Measurements from ENCODE around the gene IQGAP2. TPM values are rescaled to one million over a fixed set of nuclear protein-coding genes. Genes with fewer than 3 reads are reported as not detected.
"Not testable (repeated sequence)": the region's sequence is repeated elsewhere in the genome, so short reads cannot be mapped to it uniquely, and the experiment has no call there.

IQGAP2 gene
- total RNA-seq, 1 experiment from 2014 or later, result not detected

DNA sequence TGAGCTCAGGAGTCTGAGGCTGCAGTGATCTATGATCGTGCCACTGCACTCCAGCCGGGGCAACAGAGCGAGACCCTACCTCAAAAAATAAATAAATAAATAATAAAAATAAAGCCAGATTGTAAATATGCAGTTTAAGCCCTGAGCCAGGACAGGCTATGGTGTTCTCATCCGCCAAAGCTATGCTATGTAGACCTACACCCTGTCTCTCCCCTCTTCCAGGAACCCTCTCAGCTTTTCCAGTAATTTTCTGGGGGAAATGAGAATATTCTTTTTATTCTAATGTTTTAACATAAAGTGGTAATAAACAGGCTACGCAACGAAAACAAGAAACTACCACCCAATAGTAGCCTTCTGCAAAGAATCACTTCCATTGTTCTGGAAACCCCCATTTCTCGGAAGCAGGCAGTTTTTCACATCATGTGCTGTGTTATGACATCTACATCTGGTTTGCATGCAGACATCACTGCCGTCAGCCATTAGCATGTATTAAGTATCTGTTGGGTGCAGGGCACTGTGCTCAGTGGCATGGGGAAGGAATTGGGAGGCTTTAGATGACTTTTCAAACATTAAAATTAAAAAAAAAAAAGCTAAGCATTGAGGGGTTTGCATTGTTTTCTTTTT lies 274.9 kb downstream of the IQGAP2 start:
- POLR2A ChIA-PET (ENCODE audit: unreplicated experiment), result no interaction called here
- Histone ChIP-seq H3K36me3 (ENCODE audit: low read depth) (no peaks in the 10 kb centered on the region), H4K20me1 (ENCODE audit: insufficient read depth) (no peaks in the 10 kb centered on the region), H2AFZ (no peak overlapping the region), H3K9me3 (ENCODE audit: insufficient read depth, low read depth) (no peaks in the 10 kb centered on the region), H3F3A (ENCODE audit: insufficient read depth, low read depth) (no peaks in the 10 kb centered on the region), H3K4me1 (replicated peaks; ENCODE audit: insufficient read depth) (no peaks in the 10 kb centered on the region), H3K79me2 (ENCODE audit: low read depth) (no peaks in the 10 kb centered on the region), H3K9me2 (ENCODE audit: insufficient read depth) (no peaks in the 10 kb centered on the region), H3K4me3 (no peak overlapping the region), H3K27me3 (ENCODE audit: insufficient read depth, low read depth) (no peaks in the 10 kb centered on the region), H3K4me2 (no peak overlapping the region), H3K27ac (no peak overlapping the region)
- intact Hi-C loops (cut with micrococcal nuclease; ENCODE audit: unreplicated experiment), result no loop called here
- CTCF ChIA-PET, result no interaction called here
- no peak for DNase-seq
- TF ChIP-seq, protein P1, sequence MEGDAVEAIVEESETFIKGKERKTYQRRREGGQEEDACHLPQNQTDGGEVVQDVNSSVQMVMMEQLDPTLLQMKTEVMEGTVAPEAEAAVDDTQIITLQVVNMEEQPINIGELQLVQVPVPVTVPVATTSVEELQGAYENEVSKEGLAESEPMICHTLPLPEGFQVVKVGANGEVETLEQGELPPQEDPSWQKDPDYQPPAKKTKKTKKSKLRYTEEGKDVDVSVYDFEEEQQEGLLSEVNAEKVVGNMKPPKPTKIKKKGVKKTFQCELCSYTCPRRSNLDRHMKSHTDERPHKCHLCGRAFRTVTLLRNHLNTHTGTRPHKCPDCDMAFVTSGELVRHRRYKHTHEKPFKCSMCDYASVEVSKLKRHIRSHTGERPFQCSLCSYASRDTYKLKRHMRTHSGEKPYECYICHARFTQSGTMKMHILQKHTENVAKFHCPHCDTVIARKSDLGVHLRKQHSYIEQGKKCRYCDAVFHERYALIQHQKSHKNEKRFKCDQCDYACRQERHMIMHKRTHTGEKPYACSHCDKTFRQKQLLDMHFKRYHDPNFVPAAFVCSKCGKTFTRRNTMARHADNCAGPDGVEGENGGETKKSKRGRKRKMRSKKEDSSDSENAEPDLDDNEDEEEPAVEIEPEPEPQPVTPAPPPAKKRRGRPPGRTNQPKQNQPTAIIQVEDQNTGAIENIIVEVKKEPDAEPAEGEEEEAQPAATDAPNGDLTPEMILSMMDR (conservative IDR thresholded peaks at IDR 0.05), result no peak
- TF ChIP-seq EZH2 (IDR thresholded peaks at IDR 0.05; ENCODE audit: low read depth), result no peak
- no TSS peak for BruUV-seq (replicated peaks)

DNA sequence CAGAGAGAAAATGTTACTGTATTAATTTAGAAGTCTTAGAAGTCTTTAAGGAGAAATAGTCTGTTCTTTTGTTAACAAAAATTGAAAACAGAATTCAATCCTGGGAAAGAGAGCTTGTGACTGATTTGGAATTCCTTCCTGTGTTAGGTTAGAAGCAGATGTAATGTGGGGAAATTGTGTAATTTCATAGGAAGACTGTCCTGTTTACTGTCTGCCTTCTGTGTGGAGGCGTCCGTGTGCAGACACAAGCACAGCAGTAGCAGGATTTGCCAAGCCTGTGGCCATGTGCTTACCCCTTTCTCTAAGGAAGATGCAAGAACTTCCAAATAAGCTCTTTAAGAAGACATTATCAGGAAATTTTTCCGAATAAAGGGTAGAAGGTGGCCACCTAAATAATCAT lies 276.1 kb downstream of the IQGAP2 start:
- CTCF ChIA-PET, result no interaction called here

DNA sequence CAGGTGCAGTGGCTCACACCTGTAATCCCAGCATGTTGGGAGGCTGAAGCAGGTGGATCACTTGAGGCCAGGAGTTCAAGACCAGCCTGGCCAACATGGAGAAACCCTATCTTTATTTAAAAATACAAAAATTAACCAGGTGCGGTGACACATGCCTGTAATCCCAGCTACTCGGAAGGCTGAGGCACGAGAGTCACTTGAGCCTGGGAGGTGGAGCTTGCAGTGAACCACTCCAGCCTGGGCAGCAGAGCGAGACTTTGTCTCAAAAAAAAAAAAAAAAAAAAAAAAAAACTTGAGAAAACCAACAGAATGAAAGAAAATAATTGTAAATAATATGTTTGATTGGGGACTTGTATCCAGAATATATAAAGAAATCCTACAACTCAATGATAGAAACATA lies 277.7 kb downstream of the IQGAP2 start:
- BruUV-seq (replicated peaks); intact Hi-C loops (cut with micrococcal nuclease; ENCODE audit: unreplicated experiment): not testable (repeated sequence)

More for the DNA sequence above, 276.1 kb downstream of the IQGAP2 start:
- Histone ChIP-seq H3K9me3 (ENCODE audit: insufficient read depth, low read depth) (no peaks in the 10 kb centered on the region), H3K4me1 (replicated peaks; ENCODE audit: insufficient read depth) (no peaks in the 10 kb centered on the region), H3K27ac (no peak overlapping the region), H3K9me2 (ENCODE audit: insufficient read depth) (no peaks in the 10 kb centered on the region), H3K79me2 (ENCODE audit: low read depth) (no peaks in the 10 kb centered on the region), H4K20me1 (ENCODE audit: insufficient read depth) (no peaks in the 10 kb centered on the region), H3K4me3 (no peak overlapping the region), H3K4me2 (no peak overlapping the region), H3K27me3 (ENCODE audit: insufficient read depth, low read depth) (no peaks in the 10 kb centered on the region), H2AFZ (no peak overlapping the region), H3F3A (ENCODE audit: insufficient read depth, low read depth) (no peaks in the 10 kb centered on the region), H3K36me3 (ENCODE audit: low read depth) (no peaks in the 10 kb centered on the region)
- TF ChIP-seq, protein P1 (conservative IDR thresholded peaks at IDR 0.05), result no peak
- TF ChIP-seq EZH2 (IDR thresholded peaks at IDR 0.05; ENCODE audit: low read depth), result no peak
- no peak for DNase-seq
- intact Hi-C loops (cut with micrococcal nuclease; ENCODE audit: unreplicated experiment), result no loop called here
- POLR2A ChIA-PET (ENCODE audit: unreplicated experiment), result interaction anchor here (0.6 kb wide), 1 partner anchor 272 kb away, joined by 7 read pairs; no protein-coding TSS in a partner anchor
- BruUV-seq (replicated peaks), result no TSS peak

DNA sequence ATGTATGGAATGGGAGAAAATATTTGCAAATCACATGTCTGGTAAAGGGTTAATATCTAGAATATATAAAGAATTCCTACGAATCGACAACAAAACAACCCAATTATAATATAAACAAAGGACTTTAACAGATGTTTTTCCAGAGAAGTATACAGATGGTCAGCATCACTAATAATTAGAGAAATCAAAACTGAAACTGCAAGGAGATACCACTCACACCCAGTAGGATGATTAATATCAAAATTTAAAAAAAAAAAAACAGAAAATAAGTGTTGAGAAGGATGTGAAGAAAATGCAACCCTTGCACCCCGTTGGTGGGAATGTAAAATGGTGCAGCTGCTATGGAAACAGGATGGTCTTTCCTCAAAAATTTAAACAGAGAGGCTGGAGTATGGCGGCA lies 278.2 kb downstream of the IQGAP2 start:
- BruUV-seq (replicated peaks), result no TSS peak
- CTCF ChIA-PET, result no interaction called here
- H3F3A ChIP-seq (ENCODE audit: insufficient read depth, low read depth), result no peaks in the 10 kb centered on the region
- no peaks in the 10 kb centered on the region for H3K4me1 ChIP-seq (replicated peaks; ENCODE audit: insufficient read depth)
- no peak for DNase-seq
- intact Hi-C loops (cut with micrococcal nuclease; ENCODE audit: unreplicated experiment), result no loop called here
- H3K27ac ChIP-seq, result no peak overlapping the region
- no peak overlapping the region for H3K4me3 ChIP-seq
- H2AFZ ChIP-seq, result no peak overlapping the region
- H3K79me2 ChIP-seq (ENCODE audit: low read depth), result no peaks in the 10 kb centered on the region
- no peak for TF ChIP-seq EZH2 (IDR thresholded peaks at IDR 0.05; ENCODE audit: low read depth)
- TF ChIP-seq, protein P1 (conservative IDR thresholded peaks at IDR 0.05), result no peak
- H4K20me1 ChIP-seq (ENCODE audit: insufficient read depth), result no peaks in the 10 kb centered on the region
- H3K36me3 ChIP-seq (ENCODE audit: low read depth), result no peaks in the 10 kb centered on the region
- no peaks in the 10 kb centered on the region for H3K9me2 ChIP-seq (ENCODE audit: insufficient read depth)
- POLR2A ChIA-PET (ENCODE audit: unreplicated experiment), result no interaction called here
- H3K27me3 ChIP-seq (ENCODE audit: insufficient read depth, low read depth), result no peaks in the 10 kb centered on the region
- no peaks in the 10 kb centered on the region for H3K9me3 ChIP-seq (ENCODE audit: insufficient read depth, low read depth)
- H3K4me2 ChIP-seq, result no peak overlapping the region

More for the DNA sequence above, 277.7 kb downstream of the IQGAP2 start:
- H4K20me1 ChIP-seq (ENCODE audit: insufficient read depth); H3K36me3 ChIP-seq (ENCODE audit: low read depth); DNase-seq; CTCF ChIA-PET; H3K27ac ChIP-seq; H3K4me1 ChIP-seq (replicated peaks; ENCODE audit: insufficient read depth); H3K4me3 ChIP-seq; H3K9me2 ChIP-seq (ENCODE audit: insufficient read depth); H3F3A ChIP-seq (ENCODE audit: insufficient read depth, low read depth); H3K79me2 ChIP-seq (ENCODE audit: low read depth); H3K9me3 ChIP-seq (ENCODE audit: insufficient read depth, low read depth); H2AFZ ChIP-seq; H3K27me3 ChIP-seq (ENCODE audit: insufficient read depth, low read depth); H3K4me2 ChIP-seq: not testable (repeated sequence)
- POLR2A ChIA-PET (ENCODE audit: unreplicated experiment), result interaction anchor here (0.7 kb wide), 1 partner anchor 13 kb away, joined by 37 read pairs; no protein-coding TSS in a partner anchor
